ENCODE results near the gene NAALADL2.

NAALADL2 gene

DNA sequence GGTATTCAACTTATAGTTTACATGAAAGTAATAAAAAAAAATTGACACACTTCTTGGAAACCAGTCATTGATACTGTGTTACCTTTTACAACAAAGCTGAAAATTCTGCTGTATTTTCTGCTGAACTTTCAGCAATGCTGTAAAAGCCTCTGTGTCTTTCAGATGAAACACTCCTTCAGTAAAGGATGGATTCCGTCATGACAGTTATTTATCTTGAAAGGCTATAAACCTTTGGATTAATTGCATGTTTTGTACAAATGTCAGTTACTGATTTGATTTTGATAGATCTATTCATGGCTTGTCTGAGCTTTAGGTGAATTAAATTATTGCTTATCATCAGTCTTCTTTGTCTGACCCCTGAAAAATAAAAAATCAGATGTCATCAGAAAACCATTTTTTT lies 355.1 kb downstream of the NAALADL2 start:
- H3K36me3 ChIP-seq (ENCODE audit: insufficient read depth, low read length): no peaks in the 10 kb centered on the region
- no peaks in the 10 kb centered on the region for H3K79me2 ChIP-seq (ENCODE audit: insufficient read depth, low read length)
- H3K4me3 ChIP-seq (ENCODE audit: low read depth, low read length, poor library complexity, severe bottlenecking): no peak overlapping the region
- no peak overlapping the region for H3K4me2 ChIP-seq (ENCODE audit: low read length)
- no peaks in the 10 kb centered on the region for H3K27me3 ChIP-seq (ENCODE audit: insufficient read depth, low read length)
- no peaks in the 10 kb centered on the region for H4K20me1 ChIP-seq (ENCODE audit: insufficient read depth, low read length)
- H3K9ac ChIP-seq (ENCODE audit: low read length): no peak overlapping the region
- H3K4me1 ChIP-seq (ENCODE audit: insufficient read depth, low read length, severe bottlenecking): no peaks in the 10 kb centered on the region
- H3K9me3 ChIP-seq (ENCODE audit: low read length): no peaks in the 10 kb centered on the region
- no peaks in the 10 kb centered on the region for H3K9me2 ChIP-seq (ENCODE audit: low read depth, low read length)
- H3K27ac ChIP-seq (ENCODE audit: low read depth, low read length, poor library complexity, severe bottlenecking): no peak overlapping the region
- no peak overlapping the region for H2AFZ ChIP-seq (ENCODE audit: low read length)
- TF ChIP-seq, protein P1, sequence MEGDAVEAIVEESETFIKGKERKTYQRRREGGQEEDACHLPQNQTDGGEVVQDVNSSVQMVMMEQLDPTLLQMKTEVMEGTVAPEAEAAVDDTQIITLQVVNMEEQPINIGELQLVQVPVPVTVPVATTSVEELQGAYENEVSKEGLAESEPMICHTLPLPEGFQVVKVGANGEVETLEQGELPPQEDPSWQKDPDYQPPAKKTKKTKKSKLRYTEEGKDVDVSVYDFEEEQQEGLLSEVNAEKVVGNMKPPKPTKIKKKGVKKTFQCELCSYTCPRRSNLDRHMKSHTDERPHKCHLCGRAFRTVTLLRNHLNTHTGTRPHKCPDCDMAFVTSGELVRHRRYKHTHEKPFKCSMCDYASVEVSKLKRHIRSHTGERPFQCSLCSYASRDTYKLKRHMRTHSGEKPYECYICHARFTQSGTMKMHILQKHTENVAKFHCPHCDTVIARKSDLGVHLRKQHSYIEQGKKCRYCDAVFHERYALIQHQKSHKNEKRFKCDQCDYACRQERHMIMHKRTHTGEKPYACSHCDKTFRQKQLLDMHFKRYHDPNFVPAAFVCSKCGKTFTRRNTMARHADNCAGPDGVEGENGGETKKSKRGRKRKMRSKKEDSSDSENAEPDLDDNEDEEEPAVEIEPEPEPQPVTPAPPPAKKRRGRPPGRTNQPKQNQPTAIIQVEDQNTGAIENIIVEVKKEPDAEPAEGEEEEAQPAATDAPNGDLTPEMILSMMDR (IDR thresholded peaks at IDR 0.05; ENCODE audit: low read length): no peak
- TF ChIP-seq EZH2 (IDR thresholded peaks at IDR 0.05; ENCODE audit: borderline replicate concordance, low read length): no peak
- no peaks in the 10 kb centered on the region for H3F3A ChIP-seq (ENCODE audit: insufficient read depth, low read length)

DNA sequence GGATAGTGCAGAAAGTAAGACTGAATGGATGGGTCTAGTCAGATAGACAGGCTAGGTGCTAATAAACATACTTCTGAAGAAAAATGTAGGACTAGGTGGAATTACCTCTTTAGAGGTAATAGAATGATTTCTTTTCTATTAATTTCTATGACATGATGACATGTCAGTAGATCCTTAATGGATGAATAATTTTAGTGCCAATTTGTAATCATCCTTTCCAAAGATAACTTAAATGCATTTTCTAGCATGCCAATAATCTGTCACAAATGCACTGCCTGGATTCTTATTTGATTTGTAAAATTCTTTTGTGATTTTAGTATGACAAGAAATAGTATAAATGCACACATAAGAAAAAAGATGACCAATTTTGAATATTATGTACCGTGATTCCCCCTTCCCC lies 356.7 kb downstream of the NAALADL2 start:
- Histone ChIP-seq H3K79me2 (ENCODE audit: insufficient read depth, low read length) (no peaks in the 10 kb centered on the region), H3K9me2 (ENCODE audit: low read depth, low read length) (no peaks in the 10 kb centered on the region; the same call in 1 of the 2 replicates), H3K9me3 (ENCODE audit: low read length) (no peaks in the 10 kb centered on the region), H3K27me3 (ENCODE audit: insufficient read depth, low read length) (no peaks in the 10 kb centered on the region), H3K4me3 (ENCODE audit: low read depth, low read length, poor library complexity, severe bottlenecking) (no peak overlapping the region), H3F3A (ENCODE audit: insufficient read depth, low read length) (no peaks in the 10 kb centered on the region), H3K9ac (ENCODE audit: low read length) (no peak overlapping the region), H3K27ac (ENCODE audit: low read depth, low read length, poor library complexity, severe bottlenecking) (no peak overlapping the region), H3K36me3 (ENCODE audit: insufficient read depth, low read length) (no peaks in the 10 kb centered on the region), H3K4me1 (ENCODE audit: insufficient read depth, low read length, severe bottlenecking) (no peaks in the 10 kb centered on the region), H3K4me2 (ENCODE audit: low read length) (no peak overlapping the region), H2AFZ (ENCODE audit: low read length) (no peak overlapping the region), H4K20me1 (ENCODE audit: insufficient read depth, low read length) (no peaks in the 10 kb centered on the region)
- TF ChIP-seq, protein P1 (IDR thresholded peaks at IDR 0.05; ENCODE audit: low read length): no peak
- TF ChIP-seq EZH2 (IDR thresholded peaks at IDR 0.05; ENCODE audit: borderline replicate concordance, low read length): no peak

DNA sequence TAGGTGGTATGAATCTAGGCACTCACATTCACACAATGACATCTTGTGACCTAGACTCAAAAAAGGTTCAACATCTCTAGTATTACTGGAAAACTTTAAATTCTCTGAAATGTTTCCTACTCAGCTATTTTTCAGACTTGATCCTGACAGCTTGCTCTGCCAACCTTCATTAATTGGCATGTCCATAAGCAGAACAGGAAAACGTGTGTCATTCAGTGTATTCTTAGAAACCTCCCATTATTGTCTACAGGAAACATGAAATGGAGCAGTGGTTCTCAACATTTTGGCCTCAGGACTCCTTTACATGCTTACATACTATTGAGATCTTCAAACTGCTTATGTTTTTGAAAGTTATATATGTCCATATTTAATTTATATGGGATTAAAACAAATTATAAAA lies 363.2 kb downstream of the NAALADL2 start:
- no peak overlapping the region for H3K9ac ChIP-seq (ENCODE audit: low read length)
- no peaks in the 10 kb centered on the region for H3K27me3 ChIP-seq (ENCODE audit: insufficient read depth, low read length)
- no peak overlapping the region for H2AFZ ChIP-seq (ENCODE audit: low read length)
- H3K9me2 ChIP-seq (ENCODE audit: low read depth, low read length): no peaks in the 10 kb centered on the region; the same call in 1 of the 2 replicates
- H3K9me3 ChIP-seq (ENCODE audit: low read length): no peaks in the 10 kb centered on the region
- no peaks in the 10 kb centered on the region for H3K36me3 ChIP-seq (ENCODE audit: insufficient read depth, low read length)
- H3K4me1 ChIP-seq (ENCODE audit: insufficient read depth, low read length, severe bottlenecking): no peaks in the 10 kb centered on the region
- H3K4me3 ChIP-seq (ENCODE audit: low read depth, low read length, poor library complexity, severe bottlenecking): no peak overlapping the region
- no peaks in the 10 kb centered on the region for H4K20me1 ChIP-seq (ENCODE audit: insufficient read depth, low read length)
- H3F3A ChIP-seq (ENCODE audit: insufficient read depth, low read length): no peaks in the 10 kb centered on the region
- no peak for TF ChIP-seq EZH2 (IDR thresholded peaks at IDR 0.05; ENCODE audit: borderline replicate concordance, low read length)
- TF ChIP-seq, protein P1 (IDR thresholded peaks at IDR 0.05; ENCODE audit: low read length): no peak
- H3K4me2 ChIP-seq (ENCODE audit: low read length): no peak overlapping the region
- no peak overlapping the region for H3K27ac ChIP-seq (ENCODE audit: low read depth, low read length, poor library complexity, severe bottlenecking)
- H3K79me2 ChIP-seq (ENCODE audit: insufficient read depth, low read length): no peaks in the 10 kb centered on the region

Data from OCI-LY1 (cell line).